Loucy (cell line): ENCODE results near the gene SKAP2.

Source experiments
- EZH2phosphoT487 ChIP-seq: fragments of 200-600 bp; IDR thresholded peaks from 2 replicates; pipeline ENCODE4 v1.6.1; 2018; ENCODE audit warnings: antibody characterized with exemption, mild to moderate bottlenecking, moderate library complexity, borderline replicate concordance
- TF ChIP-seq, protein P1 (sequence below): fragments of 200-600 bp; sonication (generic); conservative IDR thresholded peaks from 2 replicates; pipeline ENCODE4 v1.5.1; 2014; ENCODE audit warnings: mild to moderate bottlenecking, antibody characterized with exemption, low read length

DNA sequence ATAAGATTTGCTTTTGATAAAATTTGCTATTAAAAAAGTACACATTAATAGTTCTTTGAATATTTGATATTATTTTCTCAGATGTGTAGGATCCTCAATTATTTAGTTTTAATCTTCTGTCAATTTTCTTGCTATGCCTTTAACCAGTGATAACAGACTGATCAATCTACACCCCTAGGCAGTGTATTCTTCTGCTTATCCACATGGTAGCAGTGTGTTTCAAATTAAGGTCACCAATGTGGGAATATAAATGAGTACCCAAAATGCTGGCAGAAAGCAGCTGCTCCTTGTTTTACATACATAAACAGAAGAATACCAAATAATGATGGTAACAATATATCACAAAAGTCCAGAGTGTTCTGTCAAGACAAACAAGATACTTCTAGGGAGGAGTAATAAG, 87.0 kb downstream of the SKAP2 start:
- TF ChIP-seq, protein P1, sequence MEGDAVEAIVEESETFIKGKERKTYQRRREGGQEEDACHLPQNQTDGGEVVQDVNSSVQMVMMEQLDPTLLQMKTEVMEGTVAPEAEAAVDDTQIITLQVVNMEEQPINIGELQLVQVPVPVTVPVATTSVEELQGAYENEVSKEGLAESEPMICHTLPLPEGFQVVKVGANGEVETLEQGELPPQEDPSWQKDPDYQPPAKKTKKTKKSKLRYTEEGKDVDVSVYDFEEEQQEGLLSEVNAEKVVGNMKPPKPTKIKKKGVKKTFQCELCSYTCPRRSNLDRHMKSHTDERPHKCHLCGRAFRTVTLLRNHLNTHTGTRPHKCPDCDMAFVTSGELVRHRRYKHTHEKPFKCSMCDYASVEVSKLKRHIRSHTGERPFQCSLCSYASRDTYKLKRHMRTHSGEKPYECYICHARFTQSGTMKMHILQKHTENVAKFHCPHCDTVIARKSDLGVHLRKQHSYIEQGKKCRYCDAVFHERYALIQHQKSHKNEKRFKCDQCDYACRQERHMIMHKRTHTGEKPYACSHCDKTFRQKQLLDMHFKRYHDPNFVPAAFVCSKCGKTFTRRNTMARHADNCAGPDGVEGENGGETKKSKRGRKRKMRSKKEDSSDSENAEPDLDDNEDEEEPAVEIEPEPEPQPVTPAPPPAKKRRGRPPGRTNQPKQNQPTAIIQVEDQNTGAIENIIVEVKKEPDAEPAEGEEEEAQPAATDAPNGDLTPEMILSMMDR, result peak; percentile 50
- no peak for TF ChIP-seq EZH2phosphoT487
